HG02642 (cell line): Measurements from ENCODE around the gene HNRNPUL2.

Experiments
- ATAC-seq: cut with Tn5 transposase; IDR thresholded peaks from one replicate; pipeline ENCODE4 v1.9.1; 2021; ENCODE audit warnings: mild to moderate bottlenecking; ENCODE audit not compliant: unreplicated experiment, poor library complexity

The HNRNPUL2 gene

GRCh38 chr11:62728171-62728988 lies 1.1 kb upstream of the HNRNPUL2 start, which contains the start of gene TTC9C:
TSS of gene TTC9C (plus strand) at chr11:62728486. CDS start at chr11:62728849, 363 bp downstream.
- ATAC-seq = peak; percentile 31

- peak; percentile 58 for ATAC-seq
Observed at GRCh38 chr11:62727872-62728170, 564 bp upstream of the HNRNPUL2 start.

DNA sequence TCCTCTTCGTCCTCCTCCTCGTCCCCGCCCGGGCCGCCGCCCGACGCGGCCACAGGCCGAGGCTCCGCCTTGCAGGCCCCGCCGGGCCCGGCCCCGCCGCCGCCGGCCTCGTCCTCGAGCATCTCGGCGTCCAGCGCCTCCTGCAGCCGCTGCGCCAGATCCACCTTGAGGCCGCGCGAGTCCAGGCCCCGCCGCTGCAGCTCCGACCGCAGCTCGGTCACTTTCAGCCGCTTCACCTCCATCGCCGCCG lies 417 bp downstream of the HNRNPUL2 start:
- ATAC-seq = no peak

- ATAC-seq = no peak
Observed at GRCh38 chr11:62726156-62726914, 922 bp downstream of the HNRNPUL2 start.

GRCh38 chr11:62725646-62726045 lies 1.6 kb downstream of the HNRNPUL2 start:
- ATAC-seq = no peak

GRCh38 chr11:62724171-62724570 lies 3.1 kb downstream of the HNRNPUL2 start:
- ATAC-seq = no peak

GRCh38 chr11:62721994-62722393 lies 5.3 kb downstream of the HNRNPUL2 start:
- ATAC-seq = no peak

- ATAC-seq = no peak
Observed at GRCh38 chr11:62719302-62719978, 7.8 kb downstream of the HNRNPUL2 start.

- no peak for ATAC-seq
Observed at GRCh38 chr11:62716816-62717215, 10.4 kb downstream of the HNRNPUL2 start.

DNA sequence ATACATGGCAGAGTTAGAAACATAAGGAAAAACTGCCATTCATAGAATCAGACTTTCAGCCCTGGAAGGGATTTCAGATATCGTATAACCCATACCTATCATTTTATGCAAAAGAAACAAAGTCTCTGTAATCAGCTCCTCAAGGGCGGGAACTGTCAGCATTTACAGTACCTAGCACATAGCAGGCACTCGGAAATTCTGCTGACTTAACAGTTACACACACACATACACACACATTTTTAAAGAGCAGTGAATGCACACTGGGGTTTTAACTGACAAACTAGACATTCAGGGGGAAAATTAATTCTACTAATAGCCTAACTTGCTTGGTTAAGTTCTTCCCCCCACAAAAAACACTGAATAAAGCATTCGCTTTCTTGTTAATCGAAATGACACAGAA lies 11.1 kb downstream of the HNRNPUL2 start:
- ATAC-seq = no peak

- no peak for ATAC-seq
Observed at GRCh38 chr11:62715150-62716130, 11.8 kb downstream of the HNRNPUL2 start.

DNA sequence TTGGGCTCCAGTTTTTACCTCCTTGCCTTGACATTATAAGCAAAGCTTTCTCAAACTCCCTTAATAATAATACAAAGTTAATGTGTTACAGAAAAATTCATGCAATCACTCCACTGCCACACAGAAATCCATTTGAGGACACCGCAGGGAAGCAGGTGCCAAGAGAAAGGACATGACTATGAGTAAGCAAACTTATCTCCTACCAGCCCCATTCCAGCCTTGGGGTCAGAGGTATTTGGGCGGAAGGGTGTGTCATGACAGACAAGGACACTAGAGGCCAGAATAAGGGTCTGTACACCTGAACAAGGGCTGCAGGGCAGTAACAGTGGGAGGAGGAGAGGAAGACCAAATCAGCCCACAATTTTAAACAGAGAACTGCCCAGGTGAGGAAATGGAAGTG lies 13.9 kb downstream of the HNRNPUL2 start:
- ATAC-seq = no peak

DNA sequence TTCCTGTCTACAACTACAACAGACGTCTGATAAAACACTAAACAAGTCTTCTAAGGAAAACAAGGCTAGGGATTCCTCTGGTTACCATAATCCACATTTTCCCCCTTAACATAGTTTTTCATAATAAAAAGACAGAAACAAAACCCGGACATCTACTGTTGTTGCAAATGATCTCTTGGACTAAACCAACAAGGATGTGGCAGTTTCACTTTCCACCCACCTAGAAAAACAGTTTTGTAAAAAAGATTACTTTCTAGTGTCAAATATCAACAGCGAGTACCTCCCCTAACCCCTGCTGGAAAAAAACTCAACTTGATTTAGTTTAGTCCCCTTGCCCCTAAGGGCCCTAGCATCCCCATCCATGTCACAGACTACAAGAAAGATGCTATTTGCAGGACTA lies 14.4 kb downstream of the HNRNPUL2 start:
- no peak for ATAC-seq

- ATAC-seq = no peak
Observed at GRCh38 chr11:62712276-62712812, 14.9 kb downstream of the HNRNPUL2 start.

- ATAC-seq = peak; percentile 2
Observed at GRCh38 chr11:62710001-62710345, 17.3 kb downstream of the HNRNPUL2 start.

- ATAC-seq = peak; percentile 75
Observed at GRCh38 chr11:62709247-62710000, 17.8 kb downstream of the HNRNPUL2 start.

GRCh38 chr11:62708793-62709192 lies 18.5 kb downstream of the HNRNPUL2 start:
- no peak for ATAC-seq

GRCh38 chr11:62708392-62708791 lies 18.9 kb downstream of the HNRNPUL2 start:
- ATAC-seq = no peak

- no peak for ATAC-seq
Observed at GRCh38 chr11:62707277-62707861, 19.9 kb downstream of the HNRNPUL2 start, which contains the start of the genes BSCL2 and GNG3. TSS of gene BSCL2 (minus strand) at chr11:62707424. CDS start at chr11:62707195, 229 bp downstream. TSS of gene GNG3 (plus strand) at chr11:62707676. CDS start at chr11:62708296, 620 bp downstream.
